H1 (cell line): ENCODE measurements around the gene S1PR2. TPM values are rescaled to one million over a fixed set of nuclear protein-coding genes. Genes with fewer than 3 reads are reported as not detected.

Experiments
- CHD1 ChIP-seq: IDR thresholded peaks from 2 replicates; pipeline ENCODE4 v1.6.1; 2012; ENCODE audit warnings: low read depth, low read length, improper control_type of control experiment
- CHD7 ChIP-seq: fragments of 300-600 bp; sonication (generic); IDR thresholded peaks from 2 replicates; pipeline ENCODE4 v1.7.1; 2012; ENCODE audit warnings: low read length, moderate library complexity, mild to moderate bottlenecking, inconsistent platforms; ENCODE audit not compliant: insufficient replicate concordance
- E2F6 ChIP-seq: IDR thresholded peaks from 2 replicates; pipeline ENCODE4 v1.6.1; 2012; ENCODE audit warnings: inconsistent platforms
- EGR1 ChIP-seq: IDR thresholded peaks from 2 replicates; pipeline ENCODE4 v1.6.1; 2011; ENCODE audit warnings: low read depth, low read length, borderline replicate concordance
- RAD21 ChIP-seq, 2 experiments: IDR thresholded peaks in 1 of 2; conservative IDR thresholded peaks in 1 of 2; 2 replicates each; pipeline ENCODE4 v1.6.1; 2011; ENCODE audit warnings: low read depth in 2 of 2, low read length in 2 of 2, improper control_type of control experiment in 1 of 2, inconsistent platforms in 1 of 2, mild to moderate bottlenecking in 1 of 2, moderate library complexity in 1 of 2
- SIRT6 ChIP-seq: IDR thresholded peaks from one replicate; pipeline ENCODE4 v1.7.1; 2012; ENCODE audit warnings: low read length, inconsistent platforms
- polyA plus RNA-seq, 7 experiments: library from polyadenylated mRNA; depleted of rRNA in 3 of 7; stranded (reverse) in 5 of 7; unstranded in 2 of 7; fragments of >200 nt in 5 of 7; fragments of 200-250 nt in 2 of 7; gene quantifications; 1 replicate in 5 of 7; 2 replicates in 1 of 7; 4 replicates in 1 of 7; pipeline versions ENCODE4 v1.2.1 to v1.2.3, GENCODE V29; 2011 to 2013; ENCODE audit warnings: missing spikeins in 2 of 7, mixed read lengths in 2 of 7
- total RNA-seq: library from RNA; stranded (reverse); fragmentation: NEBNext Ultra II Directional; extraction: Animal tissue kit (Norgen Biotek cat#: 25700); gene quantifications from 2 replicates; pipeline ENCODE4 v1.2.1, GENCODE V29; 2021
- TF ChIP-seq, protein P1 (sequence below): IDR thresholded peaks from 2 replicates; pipeline ENCODE4 v1.6.1; 2012; ENCODE audit warnings: low read length, inconsistent platforms

The S1PR2 gene
- total and polyA plus RNA-seq, 2 of the 8 experiments (the other 6 are each of a cell fraction or from before 2014, with no cell fraction given): 17.5 to 19.4 TPM

- TF ChIP-seq, protein P1, sequence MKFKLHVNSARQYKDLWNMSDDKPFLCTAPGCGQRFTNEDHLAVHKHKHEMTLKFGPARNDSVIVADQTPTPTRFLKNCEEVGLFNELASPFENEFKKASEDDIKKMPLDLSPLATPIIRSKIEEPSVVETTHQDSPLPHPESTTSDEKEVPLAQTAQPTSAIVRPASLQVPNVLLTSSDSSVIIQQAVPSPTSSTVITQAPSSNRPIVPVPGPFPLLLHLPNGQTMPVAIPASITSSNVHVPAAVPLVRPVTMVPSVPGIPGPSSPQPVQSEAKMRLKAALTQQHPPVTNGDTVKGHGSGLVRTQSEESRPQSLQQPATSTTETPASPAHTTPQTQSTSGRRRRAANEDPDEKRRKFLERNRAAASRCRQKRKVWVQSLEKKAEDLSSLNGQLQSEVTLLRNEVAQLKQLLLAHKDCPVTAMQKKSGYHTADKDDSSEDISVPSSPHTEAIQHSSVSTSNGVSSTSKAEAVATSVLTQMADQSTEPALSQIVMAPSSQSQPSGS: no peak
- TF ChIP-seq EGR1 (no peak), RAD21 (IDR thresholded peaks at IDR 0.05 in 1 of 2, conservative IDR thresholded peaks at IDR 0.05 in 1 of 2; ENCODE audit: low read depth in 2 of 2, low read length in 2 of 2) (no peak), E2F6 (peak; percentile 59), SIRT6 (no peak), CHD7 (no peak), CHD1 (no peak)
Measured at GRCh38 chr19:10251792-10252694, 20.9 kb upstream of the S1PR2 start, which contains the start of gene MRPL4 (continued).
